Measurements from ENCODE around the gene RAB5IF. TPM values are rescaled to one million over a fixed set of nuclear protein-coding genes. Genes with fewer than 3 reads are reported as not detected.

RAB5IF gene
- total and polyA plus RNA-seq, 9 of the 15 experiments (the other 6 are each of a cell fraction or from before 2014, with no cell fraction given), result 26.5 to 198 (median 134) TPM

- no peak overlapping the region; a peak in 1 of 4 replicates for H3K9ac ChIP-seq (ENCODE audit: insufficient read depth in 1 of 2, low read depth in 2 of 2, low read length in 2 of 2)
- no peak for ATAC-seq
Observed at GRCh38 chr20:36614781-36615557, 9.4 kb downstream of the RAB5IF start.

More at GRCh38 chr20:36614781-36615557, 9.4 kb downstream of the RAB5IF start:
- WGBS (ENCODE audit: insufficient coverage, low coverage, missing lambda C conversion rate), result 85% methylated on average over 14 of the region's 14 CpGs
- ChIA-PET CTCF (ENCODE audit: low intra/inter-chr PET ratio) (no interaction called here), POLR2A (interaction anchor here (2.6 kb wide), 2 partner anchors 9 to 12 kb away, joined by 10 to 12 read pairs; no protein-coding TSS in a partner anchor)
- DNase-seq (ENCODE audit: extremely low read depth in 1 of 4, low spot score in 3 of 4) (no peak), FAIRE-seq (no peak)
- H3K4me2 ChIP-seq (ENCODE audit: insufficient read depth, low read length), result no peak overlapping the region
- H3K4me1 ChIP-seq (replicated peaks in 1 of 2; ENCODE audit: control insufficient read depth in 2 of 2, insufficient read depth in 2 of 2, low read length in 2 of 2), result no peaks in the 10 kb centered on the region
- no peaks in the 10 kb centered on the region for H3K9me3 ChIP-seq (replicated peaks; ENCODE audit: control insufficient read depth, insufficient read depth, low read depth, low read length)
- H3K27me3 ChIP-seq (ENCODE audit: control insufficient read depth in 2 of 2, insufficient read depth in 2 of 2, low read length in 2 of 2), result no peaks in the 10 kb centered on the region
- H3K27ac ChIP-seq (ENCODE audit: extremely low read depth, low read depth, low read length), result no peak overlapping the region
- peaks cover 4% of the 10 kb centered on the region for H3K9me1 ChIP-seq (ENCODE audit: control insufficient read depth, insufficient read depth, low read length)
- no peaks in the 10 kb centered on the region; the same call in 1 of the 2 replicates for H4K20me1 ChIP-seq (replicated peaks; ENCODE audit: control insufficient read depth, insufficient read depth, low read length)
- peaks cover 38% of the 10 kb centered on the region; the same call in 2 of the 3 replicates for H3K36me3 ChIP-seq (ENCODE audit: control insufficient read depth, insufficient read depth, low read length)
- H3K79me2 ChIP-seq (ENCODE audit: control insufficient read depth, insufficient read depth, low read length), result no peaks in the 10 kb centered on the region
- BruUV-seq (replicated peaks), result no TSS peak
- no peak overlapping the region for H2AFZ ChIP-seq (ENCODE audit: low read depth, low read length)
- intact Hi-C loops (cut with micrococcal nuclease) (loop anchor here (5.0 to 10.0 kb wide), 2 partner anchors 130 to 272 kb away; partner anchors contain the start of gene NDRG3), in situ Hi-C loops (cut with MboI) (no loop called here)
- TF ChIP-seq VEZF1 (CRISPR knock-in tag; IDR thresholded peaks at IDR 0.05) (no peak), CAMTA2 (CRISPR knock-in tag; conservative IDR thresholded peaks at IDR 0.05) (no peak), ZNF589 (CRISPR knock-in tag; IDR thresholded peaks at IDR 0.05; ENCODE audit: low read depth) (no peak), NFE2 (IDR thresholded peaks at IDR 0.05; ENCODE audit: low read depth) (no peak), SRSF9 (IDR thresholded peaks at IDR 0.05; ENCODE audit: borderline replicate concordance, low read depth, low read length) (no peak), MCM5 (IDR thresholded peaks at IDR 0.05; ENCODE audit: low read depth) (no peak), DACH1 (IDR thresholded peaks at IDR 0.05; ENCODE audit: partially characterized antibody) (no peak), STAT5A (IDR thresholded peaks at IDR 0.05; ENCODE audit: borderline replicate concordance, low read length) (no peak)
- no peak overlapping the region for H3K4me3 ChIP-seq

Data from K562 (cell line).